ENCODE measurements around the gene PYGM.

GRCh38 chr11:64741375-64742086 is 18.2 kb downstream of the PYGM start:
- TF ChIP-seq CTCF (conservative IDR thresholded peaks at IDR 0.05 in 1 of 2, IDR thresholded peaks at IDR 0.05 in 1 of 2; ENCODE audit: low read depth in 1 of 2, low read length in 2 of 2) (no peak), EZH2 (IDR thresholded peaks at IDR 0.05; ENCODE audit: low read length, missing control alignments) (no peak)

All from fibroblast of lung (primary cell).